HG03520 (cell line): Measurements from ENCODE around the gene ETV3L.
"Not testable (repeated sequence)": the region's sequence is repeated elsewhere in the genome, so short reads cannot be mapped to it uniquely, and the experiment has no call there.

Source experiments
- ATAC-seq: cut with Tn5 transposase; IDR thresholded peaks from one replicate; pipeline ENCODE4 v1.9.1; 2021; ENCODE audit warnings: mild to moderate bottlenecking, moderate library complexity; ENCODE audit not compliant: unreplicated experiment

The ETV3L gene

DNA sequence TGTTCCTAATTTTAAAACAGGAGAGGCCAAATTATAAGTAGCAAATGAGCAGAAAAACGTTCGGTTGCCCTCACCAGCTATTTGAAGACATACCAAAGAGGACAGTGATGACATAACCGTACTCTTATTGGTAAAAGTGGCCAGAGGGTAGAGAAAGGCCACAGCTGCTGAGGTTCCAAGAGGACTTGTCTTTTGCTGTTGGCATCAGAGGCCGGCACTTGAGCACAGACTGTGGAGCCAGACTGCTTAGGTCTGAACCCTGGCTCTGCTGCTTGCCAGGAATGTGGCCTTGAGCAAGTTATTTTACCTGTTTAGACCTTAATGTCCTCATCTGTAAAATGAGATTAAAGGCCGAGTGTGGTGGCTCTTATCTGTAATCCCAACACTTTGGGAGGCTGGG, 14.9 kb downstream of the ETV3L start:
- no peak for ATAC-seq

DNA sequence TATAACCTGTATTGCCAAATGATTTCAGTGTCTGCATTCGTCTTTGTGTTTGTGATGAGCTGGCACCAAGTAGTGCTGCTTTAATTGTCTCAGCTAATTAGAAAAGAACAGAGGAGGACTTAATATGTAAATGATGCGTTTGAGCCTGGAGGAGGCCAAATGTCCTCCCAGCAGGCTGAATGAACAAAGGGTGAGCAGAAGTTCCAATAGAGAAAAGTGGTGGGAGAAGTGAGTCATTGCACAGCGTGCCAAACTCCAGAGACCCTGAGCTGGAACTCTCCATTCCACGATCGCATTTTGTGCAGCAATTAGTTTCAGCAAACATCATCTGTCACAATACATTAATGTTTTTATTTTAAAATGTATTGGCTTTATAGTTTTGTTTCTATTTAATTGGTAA, 17.9 kb downstream of the ETV3L start:
- no peak for ATAC-seq

DNA sequence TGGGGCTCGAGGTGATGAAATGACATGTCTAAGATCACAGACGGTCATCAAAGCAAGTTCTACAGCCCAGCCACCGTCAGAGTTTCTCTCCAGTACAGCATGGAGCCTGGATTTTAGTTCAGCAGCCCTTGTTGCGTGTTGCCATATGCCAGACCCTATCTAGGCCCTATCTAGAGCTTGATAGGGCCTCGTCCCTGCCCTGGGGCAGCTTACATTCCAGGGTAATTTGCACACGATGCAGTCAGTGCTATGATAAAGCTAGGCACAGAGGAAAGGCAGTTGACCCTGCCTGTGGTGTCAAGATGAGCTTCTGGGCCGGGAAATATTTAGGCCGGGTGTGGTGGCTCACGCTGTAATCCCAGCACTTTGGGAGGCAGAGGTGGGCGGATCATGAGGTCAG, 18.9 kb downstream of the ETV3L start:
- ATAC-seq, result no peak

DNA sequence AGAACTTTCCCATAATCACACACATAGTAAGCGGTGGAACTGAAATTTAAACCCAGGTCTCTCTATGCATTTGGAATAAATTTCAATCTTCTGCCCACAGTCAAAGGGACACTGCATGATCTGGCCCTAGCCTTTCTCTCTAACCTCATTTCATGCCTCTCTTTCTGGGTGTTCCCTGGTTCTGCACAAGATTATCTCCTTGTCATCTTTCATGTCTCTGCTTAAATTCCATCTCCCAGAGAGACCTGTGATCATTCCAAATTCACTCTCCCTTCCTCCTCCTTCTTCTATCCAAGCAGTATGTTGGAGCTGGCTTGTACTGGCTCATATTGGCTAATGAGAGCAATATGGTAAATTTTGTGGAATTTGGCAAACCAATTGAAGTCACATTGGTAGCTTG, 22.2 kb downstream of the ETV3L start:
- ATAC-seq, result no peak

DNA sequence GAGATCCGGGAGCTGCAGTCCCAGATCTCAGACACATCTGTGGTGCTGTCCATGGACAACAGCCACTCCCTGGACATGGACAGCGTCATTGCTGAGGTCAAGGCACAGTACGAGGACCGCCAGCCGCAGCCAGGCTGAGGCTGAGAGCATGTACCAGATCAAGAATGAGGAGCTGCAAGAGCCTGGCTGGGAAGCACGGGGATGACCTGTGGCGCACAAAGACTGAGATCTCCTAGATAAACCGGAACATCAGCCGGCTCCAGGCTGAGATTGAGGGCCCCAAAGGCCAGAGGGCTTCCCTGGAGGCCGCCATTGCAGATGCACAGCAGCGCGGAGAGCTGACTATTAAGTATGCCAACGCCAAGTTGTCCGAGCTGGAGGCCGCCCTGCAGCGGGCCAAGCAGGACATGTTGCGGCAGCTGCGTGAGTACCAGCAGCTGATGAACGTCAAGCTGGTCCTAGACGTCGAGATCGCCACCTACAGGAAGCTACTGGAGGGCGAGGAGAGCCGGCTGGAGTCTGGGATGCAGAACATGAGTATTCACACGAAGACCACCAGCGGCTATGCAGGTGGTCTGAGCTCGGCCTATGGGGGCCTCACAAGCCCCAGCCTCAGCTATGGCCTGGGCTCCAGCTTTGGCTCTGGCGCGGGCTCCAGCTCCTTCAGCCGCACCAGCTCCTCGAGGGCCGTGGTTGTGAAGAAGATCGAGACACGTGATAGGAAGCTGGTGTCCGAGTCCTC, 25.5 kb downstream of the ETV3L start:
- ATAC-seq, result no peak

DNA sequence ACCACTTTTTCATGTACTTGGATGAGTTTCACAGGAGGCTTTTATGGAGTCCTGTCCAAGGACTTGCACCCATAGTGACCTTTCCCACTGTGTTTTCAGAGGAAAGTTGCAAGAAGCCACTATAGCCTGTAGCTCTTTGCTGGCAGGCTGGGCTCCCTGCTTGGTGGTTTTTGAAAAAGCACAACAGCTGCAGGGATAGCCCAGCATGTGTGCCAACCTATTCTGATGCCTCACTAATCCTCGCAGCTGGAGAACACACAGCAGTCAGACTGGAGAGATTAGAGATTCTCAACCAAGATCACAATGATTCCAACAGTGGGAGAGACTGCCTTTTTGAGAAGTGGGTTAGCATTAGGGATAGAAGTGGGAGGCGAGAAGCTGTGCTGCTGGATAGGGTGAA, 30.0 kb downstream of the ETV3L start:
- ATAC-seq, result no peak

DNA sequence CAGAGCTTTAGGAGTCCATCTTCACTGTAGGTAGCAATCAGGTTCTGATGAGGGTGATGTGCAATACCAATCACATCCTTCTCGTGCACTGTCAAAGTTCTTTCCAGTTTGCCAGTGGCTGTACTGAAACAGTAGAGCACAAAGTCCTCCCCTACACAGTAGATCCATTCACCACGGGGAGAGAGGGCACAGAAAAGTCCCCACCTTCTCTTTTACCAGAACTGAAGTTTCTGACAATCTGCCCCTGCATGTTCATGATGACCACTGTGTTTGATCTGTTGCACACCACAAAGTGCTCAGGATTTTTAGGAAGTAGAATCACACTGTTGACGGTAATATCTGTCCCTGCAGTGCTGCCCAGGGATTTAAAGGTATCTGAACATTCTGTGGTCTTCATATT, 40.4 kb downstream of the ETV3L start:
- ATAC-seq, result not testable (repeated sequence)

DNA sequence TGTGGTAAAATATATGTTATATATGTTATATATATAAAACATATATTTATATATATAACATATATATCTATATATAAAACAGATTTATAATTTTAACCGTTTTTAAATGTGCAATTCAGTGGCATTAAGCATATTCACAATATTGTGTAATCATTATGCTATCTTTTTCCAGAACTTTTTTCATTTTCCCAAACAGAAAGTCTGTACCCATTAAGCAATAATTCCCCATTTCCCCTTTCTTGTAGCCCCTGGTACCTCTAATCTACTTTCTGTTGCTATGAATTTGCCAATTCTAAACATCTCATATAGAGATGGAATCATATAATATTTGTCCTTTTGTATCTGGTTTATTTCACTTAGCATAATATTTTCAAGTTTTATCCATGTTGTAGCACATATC, 43.3 kb downstream of the ETV3L start:
- ATAC-seq, result no peak

DNA sequence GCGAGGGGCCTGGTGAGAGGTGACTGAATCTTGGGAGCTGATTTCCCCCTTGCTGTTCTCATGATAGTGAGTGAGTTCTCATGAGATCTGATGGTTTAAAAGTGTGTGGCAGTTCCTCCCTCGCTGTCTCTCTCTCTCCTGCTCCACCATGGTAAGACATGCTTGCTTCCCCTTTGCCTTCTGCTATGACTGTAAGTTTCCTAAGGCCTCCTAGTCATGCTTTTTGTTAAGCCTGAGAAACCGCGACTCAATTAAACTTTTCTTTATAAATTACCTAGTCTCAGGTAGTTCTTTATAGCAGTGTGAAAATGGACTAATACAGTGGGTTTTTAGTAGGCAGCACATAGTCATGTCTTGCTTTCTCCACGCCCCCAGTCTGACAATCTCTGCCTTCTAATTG, 43.9 kb downstream of the ETV3L start:
- not testable (repeated sequence) for ATAC-seq

DNA sequence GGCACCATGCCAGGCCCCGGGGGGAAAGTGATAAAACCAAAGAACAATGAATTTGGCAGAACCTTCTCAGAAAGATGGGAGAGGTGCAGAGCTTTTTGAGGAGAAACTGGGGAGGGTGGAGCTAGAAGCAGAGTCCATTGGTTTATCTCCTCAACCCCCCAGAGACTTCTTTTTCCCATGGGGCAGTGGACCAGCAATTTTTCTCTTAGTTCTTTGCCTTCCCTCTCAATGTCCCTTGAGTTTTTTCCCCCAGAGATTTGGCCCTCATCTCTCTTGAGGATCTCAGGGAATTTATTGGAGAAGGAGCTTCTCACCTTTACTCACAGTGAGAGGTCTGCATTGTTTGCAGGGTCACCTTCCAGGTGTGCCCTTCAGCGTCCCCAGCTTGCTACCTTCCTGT, 48.8 kb downstream of the ETV3L start:
- ATAC-seq, result no peak

DNA sequence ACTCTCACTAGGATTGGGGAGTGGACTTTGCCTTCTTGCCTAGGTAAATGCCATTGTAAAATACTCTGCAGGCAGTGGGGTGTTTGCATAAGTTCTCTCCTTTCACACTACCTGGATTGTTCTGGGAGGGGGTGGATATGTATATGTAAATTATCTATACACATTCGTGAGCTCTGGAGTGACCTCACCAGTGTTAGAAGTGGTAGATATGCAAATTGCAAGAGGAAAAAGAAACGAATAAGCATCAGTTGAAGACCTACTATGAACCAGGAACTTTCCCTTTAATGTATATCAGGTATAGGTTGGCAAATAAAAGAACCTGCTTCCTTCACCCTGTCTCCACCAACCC, 52.6 kb downstream of the ETV3L start:
- ATAC-seq, result no peak

DNA sequence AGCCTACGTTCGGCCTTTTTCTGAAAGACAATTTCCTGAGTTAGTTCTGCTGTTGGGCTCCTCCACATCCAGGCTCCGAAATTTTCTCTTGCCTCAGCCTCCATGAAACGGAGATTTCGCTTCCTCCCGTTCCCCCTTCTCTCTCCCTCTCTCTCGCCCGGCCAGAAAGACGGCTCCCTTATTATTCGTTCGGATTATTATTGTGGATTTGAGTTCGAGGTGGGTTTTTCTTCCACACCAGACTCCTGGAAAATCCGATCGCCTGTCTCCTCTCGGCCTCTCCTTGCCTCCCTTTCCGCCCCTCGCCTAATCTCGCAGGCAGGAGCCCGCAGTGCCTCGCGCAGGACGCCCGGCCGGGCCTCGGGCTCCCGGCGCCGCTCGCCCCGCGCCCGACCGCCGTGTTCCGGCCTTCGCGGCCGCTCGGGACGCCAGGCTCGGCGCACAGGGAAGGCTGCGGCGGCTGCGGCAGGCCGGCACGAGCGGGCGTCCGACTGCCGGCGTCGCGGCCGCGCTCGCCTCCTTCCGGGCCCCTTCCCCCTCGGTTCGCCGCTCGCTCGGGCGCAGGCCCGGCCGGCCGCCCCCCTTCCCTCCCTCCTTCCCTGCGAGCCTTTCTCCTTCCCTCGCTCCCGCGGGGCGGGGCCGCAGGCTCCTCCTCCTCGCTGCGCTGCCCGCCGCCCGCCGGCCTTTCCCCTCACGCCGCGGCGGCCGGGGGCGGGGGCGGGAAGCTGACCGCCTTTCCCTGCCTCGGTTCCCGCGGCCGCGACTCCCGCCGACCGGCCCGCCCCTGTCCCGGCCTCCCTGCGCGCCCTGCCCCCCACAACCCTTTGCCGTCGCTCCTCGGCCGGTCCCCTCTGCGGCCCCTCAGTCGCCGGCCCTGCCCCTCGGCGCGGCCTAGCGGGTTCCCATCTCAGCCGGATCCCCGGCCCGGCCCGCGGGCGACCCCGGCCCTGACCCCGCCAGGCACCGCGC, 54.1 kb downstream of the ETV3L start, which contains the start of gene ARHGEF11:
Gene ARHGEF11 (minus strand): TSS at position 493 of the 969 bp plus-strand sequence. CDS start 1,412 bp downstream, outside the sequence.
- ATAC-seq, result peak; percentile 61

DNA sequence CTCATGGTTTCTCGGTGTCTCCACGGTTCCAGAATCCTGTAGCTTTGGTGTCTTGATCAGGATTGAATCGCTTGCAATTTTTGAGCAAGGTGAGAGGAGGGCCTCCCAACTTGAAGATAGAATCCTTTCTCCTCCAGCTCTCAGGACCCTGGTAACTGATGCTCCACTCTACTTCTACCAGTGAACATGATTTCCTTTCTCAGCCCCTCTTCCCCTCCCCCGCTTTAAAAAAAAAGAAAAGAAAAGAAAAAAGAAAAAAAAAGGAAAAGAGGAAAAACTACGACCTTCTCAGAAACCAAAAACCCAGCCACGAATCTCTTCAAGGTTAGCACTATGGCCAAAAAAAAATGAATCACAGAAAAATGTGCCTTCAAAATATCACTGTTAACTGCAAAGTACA, 55.3 kb downstream of the ETV3L start:
- ATAC-seq, result no peak

DNA sequence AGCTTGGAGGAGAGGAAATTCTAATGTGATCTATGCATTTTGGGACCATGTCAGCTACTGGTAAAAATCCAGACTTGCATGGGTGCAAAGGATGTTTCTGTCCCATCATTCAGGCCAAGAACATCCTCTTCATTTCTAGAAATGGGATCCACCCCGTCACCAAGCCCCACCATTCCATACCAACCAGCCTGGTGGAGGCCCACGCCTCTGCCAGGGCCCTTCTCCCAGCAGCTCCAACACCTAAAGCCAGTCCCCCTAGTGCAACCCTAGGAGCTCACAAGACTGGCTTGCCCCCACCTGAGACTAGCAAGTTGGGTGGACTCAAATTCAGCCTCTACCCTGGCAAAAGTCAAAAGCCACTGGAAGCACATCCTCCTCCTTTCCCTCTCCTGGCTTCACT, 55.9 kb downstream of the ETV3L start:
- ATAC-seq, result no peak

DNA sequence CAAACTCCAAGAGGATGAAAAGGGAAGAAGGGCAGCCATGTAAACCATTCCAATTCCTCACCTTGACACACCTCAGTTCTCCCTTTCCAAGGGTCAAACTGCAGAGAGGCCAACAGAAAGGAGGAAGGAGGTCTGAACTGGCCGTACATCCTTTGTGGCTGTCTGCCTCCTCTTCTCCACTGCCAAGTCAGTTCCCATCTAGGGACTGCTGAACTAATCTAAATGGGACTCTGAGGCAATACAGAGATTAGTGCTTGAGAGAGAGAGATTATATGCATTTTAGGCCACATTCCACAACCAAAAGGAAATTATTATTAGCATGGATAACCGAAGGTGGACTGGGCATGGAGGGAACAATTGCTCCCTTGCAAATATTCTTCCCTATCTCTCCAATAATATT, 56.8 kb downstream of the ETV3L start:
- ATAC-seq, result no peak
